SU-DHL-6 (cell line): ENCODE data around the gene FBXW8.

Experiments used
- H2AFZ ChIP-seq: fragments of 200-600 bp; sonication (generic); 2 replicates; pipeline ENCODE4 v1.6.1; 2014; ENCODE audit warnings: low read depth, mild to moderate bottlenecking, moderate library complexity, mixed read lengths, antibody characterized with exemption, low read length; ENCODE audit not compliant: severe bottlenecking
- H3F3A ChIP-seq: fragments of 200-600 bp; shearing (Covaris generic); 2 replicates; pipeline ENCODE4 v1.6.0; 2016; ENCODE audit warnings: antibody characterized with exemption, mild to moderate bottlenecking; ENCODE audit not compliant: insufficient read depth
- H3K27ac ChIP-seq: fragments of 200-600 bp; sonication (generic); 2 replicates; pipeline ENCODE4 v1.5.1; 2016; ENCODE audit warnings: low read depth, mild to moderate bottlenecking, low read length, moderate library complexity, mixed read lengths
- H3K27me3 ChIP-seq: fragments of 200-600 bp; sonication (generic), shearing (Covaris generic); 2 replicates; pipeline ENCODE4 v1.6.0; 2014; ENCODE audit warnings: mild to moderate bottlenecking, low read length
- H3K36me3 ChIP-seq: fragments of 200-600 bp; sonication (generic); 2 replicates; pipeline ENCODE4 v1.6.1; 2014; ENCODE audit warnings: mild to moderate bottlenecking, low read length, mixed read lengths
- H3K4me2 ChIP-seq: fragments of 300-600, 200-600 bp; shearing (Covaris generic), sonication (generic); 2 replicates; pipeline ENCODE4 v1.6.0; 2014; ENCODE audit warnings: low read length, low read depth, mild to moderate bottlenecking; ENCODE audit not compliant: poor library complexity, severe bottlenecking
- H3K4me3 ChIP-seq: fragments of 200-600 bp; sonication (generic); 2 replicates; pipeline ENCODE4 v1.5.1; 2014; ENCODE audit warnings: antibody characterized with exemption, low read length, mild to moderate bottlenecking, mixed read lengths; ENCODE audit not compliant: insufficient read depth, poor library complexity, severe bottlenecking
- H3K79me2 ChIP-seq: fragments of 200-600 bp; sonication (generic); 2 replicates; pipeline ENCODE4 v1.6.1; 2014; ENCODE audit warnings: mild to moderate bottlenecking, low read length, moderate library complexity; ENCODE audit not compliant: insufficient read depth
- H3K9ac ChIP-seq: fragments of 200-600 bp; sonication (generic); 2 replicates; pipeline ENCODE4 v1.7.0; 2014; ENCODE audit warnings: mild to moderate bottlenecking, low read length
- H3K9me2 ChIP-seq: fragments of 200-600 bp; sonication (generic); replicated peaks from 2 replicates; pipeline ENCODE4 v1.6.1; 2014; ENCODE audit warnings: low read length; ENCODE audit not compliant: insufficient read depth
- H3K9me3 ChIP-seq: fragments of 200-600 bp; sonication (generic); 2 replicates; pipeline ENCODE4 v1.6.1; 2014; ENCODE audit warnings: low read length, mixed read lengths; ENCODE audit not compliant: insufficient read depth
- H4K20me1 ChIP-seq: fragments of 200-600 bp; sonication (generic); 2 replicates; pipeline ENCODE4 v1.6.1; 2014; ENCODE audit warnings: low read depth, mild to moderate bottlenecking, antibody characterized with exemption, low read length, moderate library complexity, mixed read lengths
- EZH2phosphoT487 ChIP-seq: fragments of 200-600 bp; sonication (generic), shearing (Covaris generic); conservative IDR thresholded peaks from 2 replicates; pipeline ENCODE4 v1.6.1; 2018; ENCODE audit warnings: mild to moderate bottlenecking, antibody characterized with exemption, low read length, moderate library complexity, mixed read lengths
- TF ChIP-seq, protein P1 (sequence below): fragments of 200-600 bp; sonication (generic); IDR thresholded peaks from one replicate; pipeline ENCODE4 v1.5.1; 2017; ENCODE audit warnings: antibody characterized with exemption, mild to moderate bottlenecking, low read length, moderate library complexity; ENCODE audit not compliant: insufficient read depth, poor library complexity, severe bottlenecking

The FBXW8 gene

DNA sequence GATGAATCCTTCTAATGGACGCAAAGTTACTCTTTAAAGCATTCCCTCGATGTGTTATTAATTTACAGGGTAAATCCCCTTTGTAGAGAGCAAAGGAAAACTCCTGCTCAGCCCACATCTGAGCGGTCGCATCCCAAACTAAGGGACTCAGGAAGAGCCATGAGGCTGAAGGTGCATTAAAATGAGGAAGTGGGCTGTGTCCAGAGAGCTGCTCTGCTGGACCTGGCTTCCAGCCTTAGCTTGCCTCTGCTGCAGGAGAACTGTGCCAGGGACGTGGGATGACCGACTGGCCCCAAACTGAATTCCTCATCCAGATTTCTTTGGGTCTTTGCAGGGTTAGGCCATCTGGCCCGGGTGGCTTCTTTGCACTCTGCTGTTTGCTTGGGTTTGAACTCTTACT lies 88.3 kb downstream of the FBXW8 start:
- Histone ChIP-seq H2AFZ (no peak overlapping the region), H3K36me3 (0 out of 2 replicates have a peak, but pooled peaks cover 6% of the 10 kb centered on the region), H3F3A (no peaks in the 10 kb centered on the region), H3K9me2 (no peaks in the 10 kb centered on the region), H3K27ac (no peak overlapping the region), H3K4me2 (no peak overlapping the region), H3K79me2 (0 out of 2 replicates have a peak, but pooled peaks cover 5% of the 10 kb centered on the region), H3K9me3 (no peaks in the 10 kb centered on the region), H3K27me3 (no peaks in the 10 kb centered on the region), H3K4me3 (no peak overlapping the region), H4K20me1 (no peaks in the 10 kb centered on the region), H3K9ac (no peak overlapping the region)
- no peak for TF ChIP-seq EZH2phosphoT487
- TF ChIP-seq, protein P1, sequence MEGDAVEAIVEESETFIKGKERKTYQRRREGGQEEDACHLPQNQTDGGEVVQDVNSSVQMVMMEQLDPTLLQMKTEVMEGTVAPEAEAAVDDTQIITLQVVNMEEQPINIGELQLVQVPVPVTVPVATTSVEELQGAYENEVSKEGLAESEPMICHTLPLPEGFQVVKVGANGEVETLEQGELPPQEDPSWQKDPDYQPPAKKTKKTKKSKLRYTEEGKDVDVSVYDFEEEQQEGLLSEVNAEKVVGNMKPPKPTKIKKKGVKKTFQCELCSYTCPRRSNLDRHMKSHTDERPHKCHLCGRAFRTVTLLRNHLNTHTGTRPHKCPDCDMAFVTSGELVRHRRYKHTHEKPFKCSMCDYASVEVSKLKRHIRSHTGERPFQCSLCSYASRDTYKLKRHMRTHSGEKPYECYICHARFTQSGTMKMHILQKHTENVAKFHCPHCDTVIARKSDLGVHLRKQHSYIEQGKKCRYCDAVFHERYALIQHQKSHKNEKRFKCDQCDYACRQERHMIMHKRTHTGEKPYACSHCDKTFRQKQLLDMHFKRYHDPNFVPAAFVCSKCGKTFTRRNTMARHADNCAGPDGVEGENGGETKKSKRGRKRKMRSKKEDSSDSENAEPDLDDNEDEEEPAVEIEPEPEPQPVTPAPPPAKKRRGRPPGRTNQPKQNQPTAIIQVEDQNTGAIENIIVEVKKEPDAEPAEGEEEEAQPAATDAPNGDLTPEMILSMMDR, result no peak

DNA sequence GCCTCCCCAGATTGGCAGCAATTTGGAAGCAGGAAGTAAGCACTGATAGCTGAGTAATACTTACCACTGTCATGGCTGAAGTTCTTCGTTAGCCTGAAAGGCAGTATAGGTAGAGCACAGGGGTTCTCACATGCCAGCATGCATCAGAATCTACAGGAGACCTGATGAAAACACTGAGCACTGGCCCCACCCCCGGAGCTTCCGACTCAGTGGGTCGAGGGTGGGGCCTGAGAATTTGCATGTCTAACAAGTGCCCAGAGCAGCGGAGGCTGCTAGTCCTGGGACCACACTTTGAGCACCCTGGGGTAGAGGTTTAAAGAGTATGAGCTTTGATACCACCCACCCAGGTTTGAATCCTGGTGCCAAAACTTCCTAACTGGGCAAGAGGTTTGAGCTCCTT lies 89.6 kb downstream of the FBXW8 start:
- Histone ChIP-seq H3K4me2 (peak overlapping the region; percentile 41), H3K9me3 (no peaks in the 10 kb centered on the region), H3F3A (no peaks in the 10 kb centered on the region), H3K27ac (peak overlapping the region; percentile 27), H3K9ac (0 out of 2 replicates have a peak overlapping the region, but pooled peaks have one; percentile 8), H3K79me2 (0 out of 2 replicates have a peak, but pooled peaks cover 3% of the 10 kb centered on the region), H3K36me3 (0 out of 2 replicates have a peak, but pooled peaks cover 6% of the 10 kb centered on the region), H3K9me2 (no peaks in the 10 kb centered on the region), H4K20me1 (no peaks in the 10 kb centered on the region), H2AFZ (no peak overlapping the region), H3K4me3 (no peak overlapping the region), H3K27me3 (no peaks in the 10 kb centered on the region)
- TF ChIP-seq EZH2phosphoT487, result no peak
- TF ChIP-seq, protein P1, result no peak

DNA sequence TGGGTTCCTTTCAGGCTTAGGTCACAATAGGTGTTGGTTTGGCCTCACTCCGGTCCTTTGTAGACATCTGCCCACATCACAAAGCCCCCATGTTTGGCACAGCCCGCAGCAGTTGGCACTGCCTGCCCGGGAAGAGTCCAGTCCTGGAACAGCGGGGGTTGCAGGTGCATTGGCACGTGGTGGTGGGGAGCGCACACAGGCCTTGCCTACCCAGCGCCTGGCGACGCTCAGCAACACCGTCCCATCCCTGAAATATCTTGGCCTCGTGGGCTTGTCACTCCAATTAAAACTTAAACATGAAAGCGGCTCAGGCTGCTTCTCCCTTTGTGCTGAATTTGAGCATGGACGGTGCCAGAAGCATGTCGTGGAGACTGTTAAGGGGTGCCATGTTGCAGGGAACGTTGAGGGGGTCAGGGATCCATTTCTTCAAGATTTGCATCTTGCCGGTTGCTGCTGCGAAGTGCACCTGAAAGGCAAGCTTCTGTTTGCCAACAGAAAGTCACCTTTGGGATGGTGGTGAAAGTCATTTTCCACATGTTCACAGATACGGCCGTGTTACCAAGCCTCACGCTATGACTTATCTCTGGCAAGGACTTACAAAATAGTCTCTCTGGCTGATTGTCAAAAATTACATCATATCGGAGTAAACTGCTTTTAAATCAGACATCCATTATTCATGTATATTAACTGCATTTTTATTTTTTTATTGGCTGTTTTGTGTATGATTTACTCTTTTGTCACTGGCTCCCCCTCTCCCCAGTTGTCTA lies 91.5 kb downstream of the FBXW8 start:
- Histone ChIP-seq H3K9me3 (no peaks in the 10 kb centered on the region), H3K27me3 (no peaks in the 10 kb centered on the region), H3K36me3 (peaks cover 7% of the 10 kb centered on the region; the same call in 1 of the 2 replicates), H3F3A (no peaks in the 10 kb centered on the region), H3K4me2 (no peak overlapping the region), H3K4me3 (no peak overlapping the region), H3K79me2 (no peaks in the 10 kb centered on the region), H2AFZ (no peak overlapping the region), H4K20me1 (no peaks in the 10 kb centered on the region), H3K9me2 (no peaks in the 10 kb centered on the region), H3K9ac (no peak overlapping the region), H3K27ac (no peak overlapping the region)
- TF ChIP-seq EZH2phosphoT487, result no peak
- TF ChIP-seq, protein P1, result no peak
